Calu3 (cell line): ENCODE data around the gene CPT1A. TPM values are rescaled to one million over a fixed set of nuclear protein-coding genes. Genes with fewer than 3 reads are reported as not detected.

Experiments
- BruUV-seq: library from RNA; stranded (reverse); fragments of 400-500 nt; replicated peaks from 2 replicates; lab custom pipeline; 2021; lab: Mats Ljungman, UMichigan
- CTCF ChIA-PET: fragments of 300-600 bp; sonication (Branson Sonifier 250); formaldehyde crosslinking; loops from one replicate; lab custom pipeline; 2022; ENCODE audit warnings: antibody characterized with exemption; lab: Charles Lee
- DNase-seq: peaks from one replicate; pipeline ENCODE4 v3.0.0; 2022
- H3K27ac Mint-ChIP-seq: one replicate; pipeline ENCODE4 v1.8.0; 2022; ENCODE audit warnings: mixed read lengths; ENCODE audit not compliant: unreplicated experiment
- H3K27me3 Mint-ChIP-seq: one replicate; pipeline ENCODE4 v1.8.0; 2022; ENCODE audit warnings: mixed read lengths; ENCODE audit not compliant: unreplicated experiment
- H3K36me3 Mint-ChIP-seq: one replicate; pipeline ENCODE4 v1.8.0; 2022; ENCODE audit warnings: mild to moderate bottlenecking, moderate library complexity, mixed read lengths; ENCODE audit not compliant: insufficient read depth, unreplicated experiment
- H3K4me1 Mint-ChIP-seq: one replicate; pipeline ENCODE4 v1.8.0; 2022; ENCODE audit warnings: mild to moderate bottlenecking, low read depth, mixed read lengths; ENCODE audit not compliant: unreplicated experiment
- H3K4me3 Mint-ChIP-seq: one replicate; pipeline ENCODE4 v1.8.0; 2022; ENCODE audit warnings: mild to moderate bottlenecking, low read depth, moderate library complexity, mixed read lengths; ENCODE audit not compliant: unreplicated experiment
- H3K9me3 Mint-ChIP-seq: one replicate; pipeline ENCODE4 v1.8.0; 2022; ENCODE audit warnings: low read depth, mixed read lengths; ENCODE audit not compliant: unreplicated experiment
- CTCF ChIP-seq: fragments of 200-600 bp; IDR thresholded peaks from one replicate; pipeline ENCODE4 v1.8.0; 2022; ENCODE audit warnings: antibody characterized with exemption; ENCODE audit not compliant: unreplicated experiment
- intact Hi-C: fragments of 100-400 bp; cut with micrococcal nuclease; formaldehyde crosslinking; loops from one replicate; pipeline ENCODE4 v1.10.0; 2022; ENCODE audit not compliant: unreplicated experiment
- total RNA-seq: library from RNA; stranded (reverse); gene quantifications from 2 replicates; pipeline ENCODE4 v1.2.3, GENCODE V29; 2022

The CPT1A gene
- total RNA-seq, 1 experiment from 2014 or later = 45.9 TPM

- no peak overlapping the region for H3K27ac Mint-ChIP-seq
- H3K36me3 Mint-ChIP-seq = peaks cover 8% of the 10 kb centered on the region
- CTCF ChIA-PET = no interaction called here
- no peak overlapping the region for H3K4me3 Mint-ChIP-seq
- no peak for DNase-seq
- peaks cover 24% of the 10 kb centered on the region for H3K4me1 Mint-ChIP-seq
- intact Hi-C loops = no loop called here
- no peaks in the 10 kb centered on the region for H3K9me3 Mint-ChIP-seq
- no TSS peak for BruUV-seq
- no peak for TF ChIP-seq CTCF
- H3K27me3 Mint-ChIP-seq = peaks cover 29% of the 10 kb centered on the region
These were observed 30.7 kb upstream of the CPT1A start for GRCh38 chr11:68872216-68873003.

GRCh38 chr11:68870470-68870869, 28.8 kb upstream of the CPT1A start:
- peaks cover 24% of the 10 kb centered on the region for H3K4me1 Mint-ChIP-seq
- peaks cover 36% of the 10 kb centered on the region for H3K27me3 Mint-ChIP-seq
- TF ChIP-seq CTCF = no peak
- DNase-seq = peak; percentile 6
- CTCF ChIA-PET = interaction anchor here (0.6 to 1.6 kb wide), 5 partner anchors 13 to 287 kb away, joined by 3 to 6 read pairs (median 3); no protein-coding TSS in a partner anchor
- peaks cover 8% of the 10 kb centered on the region for H3K36me3 Mint-ChIP-seq
- no peak overlapping the region for H3K27ac Mint-ChIP-seq
- intact Hi-C loops = no loop called here
- peak overlapping the region; percentile 69 for H3K4me3 Mint-ChIP-seq
- no peaks in the 10 kb centered on the region for H3K9me3 Mint-ChIP-seq
- no TSS peak for BruUV-seq

GRCh38 chr11:68868221-68868835, 26.6 kb upstream of the CPT1A start:
- Mint-ChIP-seq H3K4me1 (peaks cover 24% of the 10 kb centered on the region), H3K4me3 (no peak overlapping the region), H3K27me3 (peaks cover 32% of the 10 kb centered on the region), H3K27ac (no peak overlapping the region), H3K9me3 (no peaks in the 10 kb centered on the region), H3K36me3 (peaks cover 8% of the 10 kb centered on the region)
- intact Hi-C loops = no loop called here
- no peak for DNase-seq
- CTCF ChIA-PET = no interaction called here
- no TSS peak for BruUV-seq
- no peak for TF ChIP-seq CTCF

- Mint-ChIP-seq H3K9me3 (no peaks in the 10 kb centered on the region), H3K27ac (no peak overlapping the region), H3K4me3 (no peak overlapping the region), H3K27me3 (peaks cover 23% of the 10 kb centered on the region), H3K4me1 (peaks cover 24% of the 10 kb centered on the region), H3K36me3 (peaks cover 8% of the 10 kb centered on the region)
- no TSS peak for BruUV-seq
- CTCF ChIA-PET = no interaction called here
- intact Hi-C loops = no loop called here
- no peak for TF ChIP-seq CTCF
- DNase-seq = no peak
These were observed 25.4 kb upstream of the CPT1A start for GRCh38 chr11:68867066-68867465.
